ENCODE measurements around the gene VPS13D.

GRCh38 chr1:12370333-12370975, 140.6 kb downstream of the VPS13D start:
- TF ChIP-seq POLR2A (IDR thresholded peaks at IDR 0.05; ENCODE audit: extremely low read depth, insufficient read length) (no peak), MYC (IDR thresholded peaks at IDR 0.05; ENCODE audit: low read depth, low read length) (no peak)
- TF ChIP-seq, protein P1, sequence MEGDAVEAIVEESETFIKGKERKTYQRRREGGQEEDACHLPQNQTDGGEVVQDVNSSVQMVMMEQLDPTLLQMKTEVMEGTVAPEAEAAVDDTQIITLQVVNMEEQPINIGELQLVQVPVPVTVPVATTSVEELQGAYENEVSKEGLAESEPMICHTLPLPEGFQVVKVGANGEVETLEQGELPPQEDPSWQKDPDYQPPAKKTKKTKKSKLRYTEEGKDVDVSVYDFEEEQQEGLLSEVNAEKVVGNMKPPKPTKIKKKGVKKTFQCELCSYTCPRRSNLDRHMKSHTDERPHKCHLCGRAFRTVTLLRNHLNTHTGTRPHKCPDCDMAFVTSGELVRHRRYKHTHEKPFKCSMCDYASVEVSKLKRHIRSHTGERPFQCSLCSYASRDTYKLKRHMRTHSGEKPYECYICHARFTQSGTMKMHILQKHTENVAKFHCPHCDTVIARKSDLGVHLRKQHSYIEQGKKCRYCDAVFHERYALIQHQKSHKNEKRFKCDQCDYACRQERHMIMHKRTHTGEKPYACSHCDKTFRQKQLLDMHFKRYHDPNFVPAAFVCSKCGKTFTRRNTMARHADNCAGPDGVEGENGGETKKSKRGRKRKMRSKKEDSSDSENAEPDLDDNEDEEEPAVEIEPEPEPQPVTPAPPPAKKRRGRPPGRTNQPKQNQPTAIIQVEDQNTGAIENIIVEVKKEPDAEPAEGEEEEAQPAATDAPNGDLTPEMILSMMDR (IDR thresholded peaks at IDR 0.05; ENCODE audit: low read depth, low read length), result no peak
